MG63 (cell line): ENCODE measurements around the gene DLX2. TPM values are rescaled to one million over a fixed set of nuclear protein-coding genes. Genes with fewer than 3 reads are reported as not detected.

Experiments
- DNase-seq: peaks from one replicate; pipeline ENCODE4 v3.0.0-alpha.2; 2020
- H3K27me3 ChIP-seq: fragments of 250-450 bp; sonication (Bioruptor Pico); 2 replicates; pipeline ENCODE4 v1.5.1; 2020; ENCODE audit warnings: mild to moderate bottlenecking, moderate library complexity
- H3K36me3 ChIP-seq: fragments of 250-450 bp; sonication (Bioruptor Pico); 2 replicates; pipeline ENCODE4 v1.5.1; 2020; ENCODE audit warnings: mild to moderate bottlenecking, moderate library complexity
- H3K4me3 ChIP-seq: fragments of 250-450 bp; sonication (Bioruptor Pico); 2 replicates; pipeline ENCODE4 v1.5.1; 2020; ENCODE audit warnings: mild to moderate bottlenecking, moderate library complexity
- H3K9me3 ChIP-seq: fragments of 250-450 bp; sonication (Bioruptor Pico); 2 replicates; pipeline ENCODE4 v1.5.1; 2020; ENCODE audit warnings: mild to moderate bottlenecking, moderate library complexity
- total RNA-seq: library from RNA; depleted of rRNA; stranded (reverse); fragments of >200 nt; shearing (Covaris generic); gene quantifications from 2 replicates; pipeline ENCODE4 v1.2.3, GENCODE V29; 2014; ENCODE audit warnings: low replicate concordance; rRNA removed

DLX2 gene
- total RNA-seq, 1 experiment from 2014 or later, result not detected

GRCh38 chr2:172050479-172051125, 52.1 kb downstream of the DLX2 start:
- no peaks in the 10 kb centered on the region for H3K9me3 ChIP-seq
- H3K36me3 ChIP-seq, result no peaks in the 10 kb centered on the region
- DNase-seq, result no peak
- H3K27me3 ChIP-seq, result no peaks in the 10 kb centered on the region
- no peak overlapping the region for H3K4me3 ChIP-seq

DNA sequence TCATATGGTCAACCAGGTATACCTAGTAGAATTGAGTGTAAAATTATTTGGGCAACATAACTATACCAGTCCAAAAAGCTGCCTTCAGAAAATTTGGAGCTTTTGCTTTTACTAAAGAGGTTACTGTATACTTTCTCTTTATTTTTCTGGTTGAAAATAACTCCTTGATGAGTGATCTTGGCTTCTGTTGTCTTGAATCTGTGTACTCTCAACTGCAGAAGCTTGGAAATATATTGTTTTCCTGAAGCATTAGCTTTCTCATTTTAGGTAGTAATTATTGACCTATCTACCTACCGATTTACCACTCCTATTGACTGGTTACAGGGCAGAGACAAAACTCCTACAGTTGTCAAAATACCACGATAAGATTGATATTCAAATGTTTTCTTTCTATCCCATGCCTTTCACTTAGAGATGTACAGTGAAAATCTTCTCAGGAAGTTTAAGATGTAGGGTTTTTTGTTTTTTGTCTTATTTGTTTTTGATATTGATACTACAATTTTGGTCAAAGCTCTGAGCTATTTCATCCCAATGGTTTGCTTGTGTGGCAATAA, 53.1 kb downstream of the DLX2 start:
- DNase-seq, result no peak
- Histone ChIP-seq H3K4me3 (no peak overlapping the region), H3K36me3 (no peaks in the 10 kb centered on the region), H3K9me3 (no peaks in the 10 kb centered on the region), H3K27me3 (no peaks in the 10 kb centered on the region)

Other genes starting within 250 kb of the DLX2 start
- 19.5 and 21.7 TPM in 2 replicates for gene SLC25A12, start 208.7 kb downstream of the DLX2 start, total RNA-seq
- gene HAT1, start 180.4 kb downstream of the DLX2 start, total RNA-seq, result 51.3 and 118 TPM in 2 replicates
- 6.9 and 16.4 TPM in 2 replicates for gene METAP1D, start 102.9 kb downstream of the DLX2 start, total RNA-seq
- 5.7 and 8.2 TPM in 2 replicates for gene DLX1, start 17.4 kb downstream of the DLX2 start, total RNA-seq